ENCODE measurements around the gene ZNF322.

Gene ZNF322

DNA sequence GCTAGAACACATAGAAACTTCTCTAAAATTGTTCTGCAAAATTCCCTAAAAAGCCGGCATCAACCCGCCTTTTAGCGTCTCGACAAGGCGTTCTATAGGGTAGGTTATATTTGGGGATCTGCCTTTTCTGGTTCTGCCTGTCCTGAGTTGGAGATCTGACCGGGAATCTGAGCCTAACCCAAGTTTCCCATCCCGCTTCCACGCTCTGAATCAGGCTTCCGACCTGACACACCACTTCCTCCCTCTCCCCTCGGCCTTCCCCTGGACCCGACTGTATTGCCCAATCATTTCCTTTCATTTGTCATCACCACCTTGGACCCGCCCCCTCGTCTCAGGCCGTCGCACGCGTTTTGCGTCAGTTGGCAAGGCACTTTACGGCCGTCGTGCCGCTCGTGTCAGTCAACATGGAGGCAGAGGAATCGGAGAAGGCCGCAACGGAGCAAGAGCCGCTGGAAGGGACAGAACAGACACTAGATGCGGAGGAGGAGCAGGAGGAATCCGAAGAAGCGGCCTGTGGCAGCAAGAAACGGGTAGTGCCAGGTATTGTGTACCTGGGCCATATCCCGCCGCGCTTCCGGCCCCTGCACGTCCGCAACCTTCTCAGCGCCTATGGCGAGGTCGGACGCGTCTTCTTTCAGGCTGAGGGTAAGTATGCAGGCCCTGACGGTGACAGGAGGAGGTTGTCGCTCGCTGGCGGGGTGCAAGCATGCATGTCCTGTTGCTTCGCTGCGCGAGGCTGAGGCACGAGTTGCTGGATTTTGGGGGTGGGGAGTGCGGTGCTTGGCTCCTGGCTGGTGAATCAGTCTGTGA is 62.8 kb downstream of the ZNF322 start, which contains the start of gene ABT1:
Gene ABT1 (plus strand): TSS at position 375 of the 810 bp plus-strand sequence. CDS start 30 bp downstream, at position 405.
- TF ChIP-seq, protein P1, sequence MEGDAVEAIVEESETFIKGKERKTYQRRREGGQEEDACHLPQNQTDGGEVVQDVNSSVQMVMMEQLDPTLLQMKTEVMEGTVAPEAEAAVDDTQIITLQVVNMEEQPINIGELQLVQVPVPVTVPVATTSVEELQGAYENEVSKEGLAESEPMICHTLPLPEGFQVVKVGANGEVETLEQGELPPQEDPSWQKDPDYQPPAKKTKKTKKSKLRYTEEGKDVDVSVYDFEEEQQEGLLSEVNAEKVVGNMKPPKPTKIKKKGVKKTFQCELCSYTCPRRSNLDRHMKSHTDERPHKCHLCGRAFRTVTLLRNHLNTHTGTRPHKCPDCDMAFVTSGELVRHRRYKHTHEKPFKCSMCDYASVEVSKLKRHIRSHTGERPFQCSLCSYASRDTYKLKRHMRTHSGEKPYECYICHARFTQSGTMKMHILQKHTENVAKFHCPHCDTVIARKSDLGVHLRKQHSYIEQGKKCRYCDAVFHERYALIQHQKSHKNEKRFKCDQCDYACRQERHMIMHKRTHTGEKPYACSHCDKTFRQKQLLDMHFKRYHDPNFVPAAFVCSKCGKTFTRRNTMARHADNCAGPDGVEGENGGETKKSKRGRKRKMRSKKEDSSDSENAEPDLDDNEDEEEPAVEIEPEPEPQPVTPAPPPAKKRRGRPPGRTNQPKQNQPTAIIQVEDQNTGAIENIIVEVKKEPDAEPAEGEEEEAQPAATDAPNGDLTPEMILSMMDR (IDR thresholded peaks at IDR 0.05; ENCODE audit: insufficient read depth, low read length, missing control alignments), result no peak
- ChIA-PET POLR2A (interaction anchor here (0.6 to 2.1 kb wide), 2 partner anchors 25 to 534 kb away, joined by 3 to 8 read pairs; no protein-coding TSS in a partner anchor), CTCF (interaction anchor here (1.0 to 16.8 kb wide), 9 partner anchors 19 to 549 kb away, joined by 3 to 380 read pairs (median 14); a partner anchor contains a TSS)
- DNase-seq (ENCODE audit: low read depth, low spot score), result peak; percentile 85
- peak within 1 kb of the TSS; percentile 100 for H3K4me3 ChIP-seq (ENCODE audit: low read depth, low read length)

DNA sequence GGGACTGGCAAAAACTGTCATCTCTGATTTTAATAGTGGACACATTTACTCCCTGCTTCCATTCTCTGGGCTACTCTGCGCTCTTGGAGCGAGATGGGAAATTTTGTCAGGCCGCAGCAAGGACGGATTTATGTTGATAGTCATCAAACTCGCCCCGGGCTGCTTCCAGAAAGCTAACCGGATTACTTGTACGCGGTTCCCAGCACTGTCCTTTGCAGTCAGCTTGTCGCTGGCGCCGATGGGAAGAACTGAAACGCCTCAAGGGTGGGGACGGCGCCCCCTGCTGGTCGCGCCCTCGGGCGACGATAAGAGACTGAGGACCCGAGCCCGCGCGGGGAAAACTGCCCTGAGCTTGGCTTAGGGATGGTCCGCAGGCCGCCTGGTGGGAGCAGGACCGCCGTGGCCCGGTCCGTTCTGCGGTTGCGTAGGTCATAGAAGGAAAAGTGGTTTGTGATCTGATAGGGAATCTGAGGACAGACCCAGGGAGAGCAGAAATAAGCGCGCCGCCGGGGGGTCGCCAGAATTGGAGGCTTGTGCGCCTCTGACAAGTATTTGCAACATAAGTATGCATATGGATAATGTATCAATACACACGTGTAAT is 63.8 kb downstream of the ZNF322 start:
- ChIA-PET CTCF (interaction anchor here (0.5 to 16.8 kb wide), 42 partner anchors 12 to 581 kb away, joined by 3 to 380 read pairs (median 4); partner anchors contain the start of gene HMGN4), POLR2A (interaction anchor here (0.6 to 2.1 kb wide), 7 partner anchors 19 to 535 kb away, joined by 3 to 10 read pairs (median 3); partner anchors contain the start of gene HMGN4)
- no peak for DNase-seq (ENCODE audit: low read depth, low spot score)
- peak overlapping the region; percentile 61 for H3K4me3 ChIP-seq (ENCODE audit: low read depth, low read length)
- TF ChIP-seq, protein P1 (IDR thresholded peaks at IDR 0.05; ENCODE audit: insufficient read depth, low read length, missing control alignments), result peak; percentile 95

DNA sequence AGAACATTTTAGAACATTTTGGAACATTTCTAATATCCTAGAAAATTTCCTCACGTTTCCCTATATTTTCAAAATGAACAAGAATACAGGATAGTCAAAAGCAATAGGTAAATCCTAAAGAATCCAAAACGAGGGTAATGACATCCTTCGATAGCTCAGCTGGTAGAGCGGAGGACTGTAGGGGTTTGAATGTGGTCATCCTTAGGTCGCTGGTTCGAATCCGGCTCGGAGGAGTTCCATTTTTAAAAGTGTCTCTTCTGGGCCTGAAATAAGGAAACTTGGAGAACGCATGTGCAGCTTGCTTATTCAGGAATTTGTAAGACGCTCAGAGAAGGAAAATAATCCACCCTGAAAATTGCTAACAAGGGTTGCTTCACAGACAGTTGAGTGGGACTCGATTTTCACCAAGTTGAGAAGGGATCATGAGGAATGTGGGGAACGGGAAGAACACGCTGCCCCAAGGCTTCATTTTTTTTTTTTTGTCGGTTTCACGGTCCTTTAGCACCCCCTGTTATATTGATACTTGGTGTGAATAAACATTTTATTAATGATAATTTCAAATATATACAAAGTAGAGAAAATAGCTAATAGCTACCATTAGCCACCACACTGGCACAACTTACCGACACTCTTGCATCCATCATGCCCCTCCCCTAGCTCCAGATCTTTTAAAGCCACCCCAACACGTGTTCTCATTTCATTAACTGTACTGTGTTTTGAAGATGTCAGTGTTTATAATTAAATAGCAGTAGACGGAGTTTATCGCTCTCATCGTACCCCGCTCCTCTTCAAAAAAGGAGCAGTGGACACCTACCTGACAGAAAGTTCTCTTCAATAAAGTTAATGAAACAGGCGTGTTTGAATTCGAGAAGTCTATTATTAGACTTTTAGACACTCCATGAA is 64.6 kb downstream of the ZNF322 start:
- peak; percentile 63 for DNase-seq (ENCODE audit: low read depth, low spot score)
- peak overlapping the region; percentile 61 for H3K4me3 ChIP-seq (ENCODE audit: low read depth, low read length)
- TF ChIP-seq, protein P1 (IDR thresholded peaks at IDR 0.05; ENCODE audit: insufficient read depth, low read length, missing control alignments), result no peak
- ChIA-PET POLR2A (interaction anchor here (0.6 to 2.1 kb wide), 8 partner anchors 18 to 538 kb away, joined by 3 to 10 read pairs (median 4); partner anchors contain the start of gene HMGN4), CTCF (interaction anchor here (0.5 to 16.8 kb wide), 40 partner anchors 13 to 885 kb away, joined by 3 to 380 read pairs (median 4); partner anchors contain the start of gene HMGN4)

DNA sequence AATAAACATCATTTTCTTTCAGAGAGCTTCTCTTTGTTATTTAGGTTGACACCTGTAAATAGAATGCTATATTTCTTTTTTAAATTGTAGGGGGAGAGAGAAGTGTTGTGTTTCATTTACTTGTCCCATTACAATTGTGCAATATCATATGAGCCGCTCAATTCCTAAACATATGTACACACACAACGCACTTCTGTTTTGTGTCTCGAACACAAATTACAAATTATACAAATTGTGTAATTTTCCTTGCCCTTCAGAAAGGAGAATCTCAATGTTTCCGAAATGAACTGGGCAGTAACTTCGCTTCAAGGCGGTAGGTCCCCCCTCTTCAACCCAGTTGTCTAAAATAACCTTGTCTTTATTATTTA is 65.4 kb downstream of the ZNF322 start:
- TF ChIP-seq, protein P1 (IDR thresholded peaks at IDR 0.05; ENCODE audit: insufficient read depth, low read length, missing control alignments), result no peak
- ChIA-PET POLR2A (interaction anchor here (0.6 to 0.8 kb wide), 3 partner anchors 22 to 539 kb away, joined by 3 to 4 read pairs (median 3); a partner anchor contains a TSS), CTCF (interaction anchor here (2.0 to 16.8 kb wide), 5 partner anchors 17 to 421 kb away, joined by 8 to 380 read pairs (median 25); no protein-coding TSS in a partner anchor)
- H3K4me3 ChIP-seq (ENCODE audit: low read depth, low read length), result no peak overlapping the region
- no peak for DNase-seq (ENCODE audit: low read depth, low spot score)

DNA sequence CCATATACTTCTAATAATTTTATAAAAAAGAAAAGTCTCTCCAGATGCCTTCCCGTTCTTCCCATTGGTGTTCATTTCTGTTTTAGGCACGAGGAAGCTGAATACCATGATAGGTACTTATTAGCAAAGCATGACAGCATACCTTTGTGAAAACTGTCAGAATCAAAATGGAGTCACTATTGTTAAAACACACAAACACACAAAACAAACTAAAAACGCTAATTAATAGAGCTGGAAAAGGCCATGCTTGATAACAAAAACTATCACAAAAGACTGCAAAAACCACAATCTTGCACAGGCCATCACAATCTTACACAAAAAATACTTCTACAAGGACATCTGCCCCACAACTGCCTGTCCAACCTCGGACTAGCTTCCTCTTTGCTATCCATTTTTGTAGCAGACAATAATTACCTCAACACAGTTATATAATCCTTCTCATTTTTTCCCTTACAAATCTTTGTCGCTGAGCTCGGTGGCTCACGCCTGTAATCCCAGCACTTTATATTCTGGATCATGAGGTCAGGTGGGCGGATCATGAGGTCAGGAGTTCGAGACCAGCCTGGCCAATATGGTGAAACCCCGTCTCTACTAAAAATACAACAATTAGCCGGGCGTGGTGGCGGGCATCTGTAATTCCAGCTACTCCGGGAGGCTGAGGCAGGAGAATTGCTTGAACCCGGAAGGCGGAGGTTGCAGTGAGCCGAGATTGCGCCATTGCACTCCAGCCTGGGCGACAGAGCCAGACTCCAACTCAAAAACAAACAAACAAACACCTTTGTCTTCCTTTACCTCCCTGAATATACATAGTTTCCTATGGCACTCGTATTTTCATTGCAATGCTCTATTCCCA is 66.0 kb downstream of the ZNF322 start:
- H3K4me3 ChIP-seq (ENCODE audit: low read depth, low read length), result no peak overlapping the region
- ChIA-PET CTCF (interaction anchor here (3.3 to 16.8 kb wide), 3 partner anchors 16 to 420 kb away, joined by 25 to 380 read pairs (median 183); no protein-coding TSS in a partner anchor), POLR2A (interaction anchor here (0.6 kb wide), 1 partner anchor 21 kb away, joined by 3 read pairs; no protein-coding TSS in a partner anchor)
- DNase-seq (ENCODE audit: low read depth, low spot score), result no peak
- TF ChIP-seq, protein P1 (IDR thresholded peaks at IDR 0.05; ENCODE audit: insufficient read depth, low read length, missing control alignments), result no peak
